IMR-90 (cell line): Measurements from ENCODE around the gene GPT2. TPM values are rescaled to one million over a fixed set of nuclear protein-coding genes. Genes with fewer than 3 reads are reported as not detected.

ENCODE experiments used
- FOS ChIP-seq: fragments of 150-350 bp; IDR thresholded peaks from 2 replicates; pipeline ENCODE4 v1.6.1; 2016; ENCODE audit warnings: low read depth, low read length
- USF2 ChIP-seq: fragments of 150-350 bp; IDR thresholded peaks from 2 replicates; pipeline ENCODE4 v1.6.1; 2017; ENCODE audit warnings: mild to moderate bottlenecking, antibody characterized with exemption, low read length, low read depth
- polyA plus RNA-seq, 3 experiments: library from polyadenylated mRNA; depleted of rRNA; stranded (reverse); fragments of >200 nt; gene quantifications; 2 replicates each; pipeline ENCODE4 v1.2.3, GENCODE V29; 2012; ENCODE audit warnings: low replicate concordance in 1 of 3
- total RNA-seq: library from RNA; depleted of rRNA; stranded (reverse); fragments of >200 nt; gene quantifications from 2 replicates; pipeline ENCODE4 v1.2.3, GENCODE V29; 2012

GPT2 gene
- total and polyA plus RNA-seq, 2 of the 4 experiments (the other 2 are of a cell fraction), result 26.4 to 31.5 TPM

GRCh38 chr16:46848768-46849764, 35.1 kb upstream of the GPT2 start (continued):
- TF ChIP-seq USF2, result no peak
- TF ChIP-seq FOS, result no peak
